Activated CD8-positive, alpha-beta T cell treated with anti-CD3 and anti-CD28 coated beads for 36 hours (primary cell): ENCODE data around the gene ARFGEF2. TPM values are rescaled to one million over a fixed set of nuclear protein-coding genes. Genes with fewer than 3 reads are reported as not detected.

Experiments
- ATAC-seq: fragments of 200-7000 bp; cut with Tn5 transposase; one replicate; pipeline ENCODE4 v1.10.0; 2021; ENCODE audit warnings: mild to moderate bottlenecking, moderate library complexity
- CTCF ChIA-PET: fragments of 350-600 bp; sonication (Branson Sonifier 250); formaldehyde crosslinking; loops from one replicate; lab custom pipeline; 2021; ENCODE audit warnings: antibody characterized with exemption; lab: Charles Lee
- POLR2A ChIA-PET: fragments of 350-600 bp; sonication (Branson Sonifier 250); formaldehyde crosslinking; loops from one replicate; lab custom pipeline; 2021; ENCODE audit warnings: antibody characterized with exemption; lab: Charles Lee
- DNase-seq: peaks from one replicate; pipeline ENCODE4 v3.0.0-alpha.2; 2020
- H3K27ac Mint-ChIP-seq: one replicate; pipeline ENCODE4 v1.8.0; 2021; ENCODE audit warnings: mild to moderate bottlenecking, mixed read lengths
- H3K27me3 Mint-ChIP-seq: one replicate; pipeline ENCODE4 v1.8.0; 2021; ENCODE audit warnings: mixed read lengths
- H3K36me3 Mint-ChIP-seq: one replicate; pipeline ENCODE4 v1.8.0; 2021; ENCODE audit warnings: low read depth, mixed read lengths
- H3K4me1 Mint-ChIP-seq: one replicate; pipeline ENCODE4 v1.8.0; 2021; ENCODE audit warnings: low read depth, mixed read lengths
- H3K4me3 Mint-ChIP-seq: one replicate; pipeline ENCODE4 v1.8.0; 2021; ENCODE audit warnings: mild to moderate bottlenecking, moderate library complexity, mixed read lengths
- H3K9me3 Mint-ChIP-seq: one replicate; pipeline ENCODE4 v1.8.0; 2021; ENCODE audit warnings: mixed read lengths
- intact Hi-C: fragments of 100-400 bp; cut with micrococcal nuclease; formaldehyde crosslinking; loops from one replicate; pipeline ENCODE4 v1.10.0; 2022
- total RNA-seq, 2 experiments: library from RNA; stranded (reverse); gene quantifications; one replicate each; pipeline ENCODE4 v1.2.3, GENCODE V29; 2021
- TF ChIP-seq, protein P1 (sequence below): fragments of 200-600 bp; IDR thresholded peaks from one replicate; pipeline ENCODE4 v1.8.0; 2022; ENCODE audit warnings: antibody characterized with exemption, mild to moderate bottlenecking

The ARFGEF2 gene
- total RNA-seq, 2 experiments from 2014 or later = 20.5 to 22.7 TPM

DNA sequence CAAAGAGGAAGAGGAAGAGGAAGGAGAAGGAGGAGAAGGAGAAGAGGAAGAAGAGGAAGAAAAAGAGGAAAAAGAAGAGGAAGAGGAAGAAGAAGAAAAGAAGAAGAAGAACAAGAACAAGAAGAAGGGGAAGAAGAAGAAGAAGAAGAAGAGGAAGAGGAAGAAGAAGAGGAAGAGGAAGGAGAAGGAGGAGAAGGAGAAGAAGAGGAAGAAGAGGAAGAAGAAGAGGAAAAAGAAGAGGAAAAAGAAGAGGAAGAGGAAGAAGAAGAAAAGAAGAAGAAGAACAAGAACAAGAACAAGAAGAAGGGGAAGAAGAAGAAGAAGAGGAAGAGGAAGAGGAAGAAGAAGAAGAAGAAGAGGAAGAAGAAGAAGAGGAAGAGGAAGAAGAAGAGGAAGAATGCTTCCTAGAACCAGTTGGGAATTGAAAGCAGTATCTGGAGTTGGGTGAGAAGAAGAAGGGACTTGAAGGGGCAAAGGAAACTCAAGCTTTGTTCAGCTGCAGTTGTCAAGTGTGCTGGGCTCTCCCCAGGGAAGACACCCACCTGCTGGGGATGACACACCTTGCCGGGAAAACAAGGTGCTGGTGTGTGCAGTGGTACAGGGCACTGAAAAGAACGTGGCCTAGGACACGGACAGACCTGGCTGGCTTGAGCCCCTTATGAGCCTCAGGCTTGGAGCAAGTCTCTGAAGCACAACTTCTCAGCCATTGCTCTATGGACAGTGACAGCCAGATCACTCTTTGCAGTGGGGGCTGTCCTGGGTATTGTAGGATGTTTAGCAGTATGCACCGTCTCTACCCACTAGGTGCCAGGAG is 30.1 kb upstream of the ARFGEF2 start:
- Mint-ChIP-seq H3K27ac (no peak overlapping the region), H3K4me1 (no peaks in the 10 kb centered on the region), H3K27me3 (no peaks in the 10 kb centered on the region), H3K9me3 (peaks cover 2% of the 10 kb centered on the region), H3K4me3 (no peak overlapping the region), H3K36me3 (no peaks in the 10 kb centered on the region)
- DNase-seq (no peak), ATAC-seq (no peak)
- ChIA-PET CTCF (interaction anchor here (1.1 kb wide), 1 partner anchor 14 kb away, joined by 3 read pairs; no protein-coding TSS in a partner anchor), POLR2A (no interaction called here)
- intact Hi-C loops = no loop called here
- TF ChIP-seq, protein P1, sequence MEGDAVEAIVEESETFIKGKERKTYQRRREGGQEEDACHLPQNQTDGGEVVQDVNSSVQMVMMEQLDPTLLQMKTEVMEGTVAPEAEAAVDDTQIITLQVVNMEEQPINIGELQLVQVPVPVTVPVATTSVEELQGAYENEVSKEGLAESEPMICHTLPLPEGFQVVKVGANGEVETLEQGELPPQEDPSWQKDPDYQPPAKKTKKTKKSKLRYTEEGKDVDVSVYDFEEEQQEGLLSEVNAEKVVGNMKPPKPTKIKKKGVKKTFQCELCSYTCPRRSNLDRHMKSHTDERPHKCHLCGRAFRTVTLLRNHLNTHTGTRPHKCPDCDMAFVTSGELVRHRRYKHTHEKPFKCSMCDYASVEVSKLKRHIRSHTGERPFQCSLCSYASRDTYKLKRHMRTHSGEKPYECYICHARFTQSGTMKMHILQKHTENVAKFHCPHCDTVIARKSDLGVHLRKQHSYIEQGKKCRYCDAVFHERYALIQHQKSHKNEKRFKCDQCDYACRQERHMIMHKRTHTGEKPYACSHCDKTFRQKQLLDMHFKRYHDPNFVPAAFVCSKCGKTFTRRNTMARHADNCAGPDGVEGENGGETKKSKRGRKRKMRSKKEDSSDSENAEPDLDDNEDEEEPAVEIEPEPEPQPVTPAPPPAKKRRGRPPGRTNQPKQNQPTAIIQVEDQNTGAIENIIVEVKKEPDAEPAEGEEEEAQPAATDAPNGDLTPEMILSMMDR = peak; percentile 10

DNA sequence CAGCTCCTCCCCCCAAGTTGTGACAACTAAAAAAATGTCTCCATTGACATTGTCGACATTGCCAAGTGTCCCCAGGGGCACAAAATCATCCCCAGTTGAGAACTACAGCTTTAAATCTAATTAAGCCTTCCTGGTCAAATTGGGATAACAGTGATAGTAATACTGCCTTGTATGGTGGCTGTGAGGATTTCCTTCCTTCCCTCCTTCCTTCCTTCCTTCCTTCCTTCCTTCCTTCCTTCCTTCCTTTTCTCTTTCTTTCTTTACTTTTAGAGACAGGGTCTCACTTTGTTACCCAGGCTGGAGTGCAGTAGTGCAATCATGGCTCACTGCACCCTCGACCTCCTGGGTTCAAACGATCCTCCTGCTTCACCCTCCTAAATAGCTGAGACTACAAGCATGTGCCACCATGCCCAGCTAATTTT is 29.5 kb upstream of the ARFGEF2 start:
- ChIA-PET POLR2A (no interaction called here), CTCF (interaction anchor here (1.1 kb wide), 1 partner anchor 13 kb away, joined by 3 read pairs; no protein-coding TSS in a partner anchor)
- Mint-ChIP-seq H3K4me1 (no peaks in the 10 kb centered on the region), H3K27me3 (no peaks in the 10 kb centered on the region), H3K36me3 (no peaks in the 10 kb centered on the region), H3K27ac (no peak overlapping the region), H3K9me3 (peaks cover 2% of the 10 kb centered on the region), H3K4me3 (no peak overlapping the region)
- no peak for ATAC-seq
- no peak for DNase-seq
- intact Hi-C loops = no loop called here
- TF ChIP-seq, protein P1 = no peak

DNA sequence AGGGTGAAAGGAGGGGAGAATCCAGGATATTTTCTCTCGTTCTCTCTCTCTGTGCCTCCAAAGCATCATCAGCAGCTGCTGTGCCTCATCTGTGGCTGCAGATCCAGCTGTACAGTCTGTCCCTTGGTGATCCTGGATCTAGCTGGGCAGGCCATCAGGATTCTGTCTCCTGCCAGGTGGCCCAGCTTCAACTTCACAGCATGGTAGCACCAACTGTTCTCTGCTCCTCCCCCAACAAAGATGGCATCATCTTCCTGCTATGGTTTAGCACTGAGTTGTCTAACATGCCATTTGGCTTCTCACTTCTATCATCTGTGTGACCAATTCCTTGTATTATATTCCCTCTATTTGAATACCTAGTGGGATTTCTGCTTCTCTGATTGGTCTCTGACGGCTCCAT is 28.6 kb upstream of the ARFGEF2 start:
- Mint-ChIP-seq H3K27ac (no peak overlapping the region), H3K4me3 (no peak overlapping the region), H3K9me3 (peaks cover 2% of the 10 kb centered on the region), H3K4me1 (no peaks in the 10 kb centered on the region), H3K36me3 (no peaks in the 10 kb centered on the region), H3K27me3 (no peaks in the 10 kb centered on the region)
- ChIA-PET CTCF (interaction anchor here (0.8 to 2.0 kb wide), 3 partner anchors 12 to 235 kb away, joined by 3 to 8 read pairs (median 7); no protein-coding TSS in a partner anchor), POLR2A (no interaction called here)
- DNase-seq (no peak), ATAC-seq (no peak)
- intact Hi-C loops = no loop called here
- TF ChIP-seq, protein P1 = no peak

DNA sequence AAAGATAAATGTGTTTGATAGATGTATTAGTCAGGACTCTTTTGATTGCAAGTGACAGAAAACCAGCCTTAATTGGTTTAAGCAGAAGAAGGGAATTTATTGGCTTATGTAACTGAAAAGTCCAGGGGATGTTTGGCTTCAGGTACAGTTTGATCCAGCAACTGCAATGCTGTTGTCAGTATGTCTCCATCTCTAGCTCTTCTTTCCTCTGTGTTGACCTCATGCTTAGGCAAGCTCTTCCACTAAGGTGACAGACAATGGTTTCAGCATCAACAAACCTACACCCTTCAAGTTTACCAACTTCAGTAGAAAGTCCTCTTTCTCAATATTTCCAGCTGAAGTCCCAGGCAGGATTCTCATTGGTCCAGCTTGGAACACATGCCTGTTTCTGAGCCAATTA is 28.1 kb upstream of the ARFGEF2 start:
- peaks cover 2% of the 10 kb centered on the region for H3K9me3 Mint-ChIP-seq
- H3K4me1 Mint-ChIP-seq = no peaks in the 10 kb centered on the region
- TF ChIP-seq, protein P1 = no peak
- intact Hi-C loops = no loop called here
- ATAC-seq = no peak
- no peaks in the 10 kb centered on the region for H3K27me3 Mint-ChIP-seq
- no peak overlapping the region for H3K4me3 Mint-ChIP-seq
- ChIA-PET POLR2A (interaction anchor here (0.6 kb wide), 1 partner anchor 8 kb away, joined by 5 read pairs; no protein-coding TSS in a partner anchor), CTCF (interaction anchor here (0.8 to 2.0 kb wide), 3 partner anchors 11 to 236 kb away, joined by 3 to 8 read pairs (median 7); no protein-coding TSS in a partner anchor)
- no peak overlapping the region for H3K27ac Mint-ChIP-seq
- DNase-seq = no peak
- no peaks in the 10 kb centered on the region for H3K36me3 Mint-ChIP-seq
